Mesenchymal stem cell (in vitro differentiated cells and primary cell): Measurements from ENCODE around the gene P2RY6.
"Not testable (repeated sequence)": the region's sequence is repeated elsewhere in the genome, so short reads cannot be mapped to it uniquely, and the experiment has no call there.

Experiments used
- DNase-seq: peaks from one replicate; pipeline ENCODE4 v3.0.0-alpha.2; 2013
- H2AFZ ChIP-seq: one replicate; pipeline ENCODE4 v1.6.1; 2013; ENCODE audit warnings: low read depth, mild to moderate bottlenecking, control low read depth, inconsistent platforms, low read length, moderate library complexity
- H2AK5ac ChIP-seq: 2 replicates; pipeline ENCODE4 v1.6.1; 2013; ENCODE audit warnings: low read length, moderate library complexity, mild to moderate bottlenecking, inconsistent platforms; ENCODE audit not compliant: severe bottlenecking
- H2BK120ac ChIP-seq: one replicate; pipeline ENCODE4 v1.6.1; 2013; ENCODE audit warnings: low read depth, mild to moderate bottlenecking, inconsistent platforms, low read length, moderate library complexity
- H2BK12ac ChIP-seq, 2 experiments: one replicate each; pipeline ENCODE4 v1.6.1; 2013; ENCODE audit warnings: inconsistent platforms in 2 of 2, low read length in 2 of 2, mild to moderate bottlenecking in 2 of 2, moderate library complexity in 2 of 2, control low read depth in 1 of 2
- H2BK15ac ChIP-seq: one replicate; pipeline ENCODE4 v1.6.1; 2013; ENCODE audit warnings: mild to moderate bottlenecking, low read depth, inconsistent platforms; ENCODE audit not compliant: poor library complexity, severe bottlenecking
- H2BK5ac ChIP-seq: 2 replicates; pipeline ENCODE4 v1.6.1; 2013; ENCODE audit warnings: low read depth, mild to moderate bottlenecking, low read length, control low read depth, inconsistent platforms; ENCODE audit not compliant: poor library complexity, severe bottlenecking
- H3K14ac ChIP-seq, 2 experiments: one replicate each; pipeline ENCODE4 v1.6.1; 2013; ENCODE audit warnings: inconsistent platforms in 2 of 2, low read length in 2 of 2, control low read depth in 1 of 2, mild to moderate bottlenecking in 1 of 2, moderate library complexity in 1 of 2
- H3K18ac ChIP-seq, 2 experiments: one replicate each; pipeline ENCODE4 v1.6.1; 2013; ENCODE audit warnings: inconsistent platforms in 2 of 2, low read length in 2 of 2, control low read depth in 1 of 2, low read depth in 1 of 2, mild to moderate bottlenecking in 1 of 2
- H3K23ac ChIP-seq, 2 experiments: one replicate each; pipeline ENCODE4 v1.6.1; 2013; ENCODE audit warnings: inconsistent platforms in 2 of 2, low read length in 2 of 2, mild to moderate bottlenecking in 2 of 2, moderate library complexity in 2 of 2, control low read depth in 1 of 2
- H3K27ac ChIP-seq: 2 replicates; pipeline ENCODE4 v1.5.1; 2013; ENCODE audit warnings: mild to moderate bottlenecking, moderate library complexity, low read length, control low read depth, inconsistent platforms; ENCODE audit not compliant: poor library complexity, severe bottlenecking
- H3K27me3 ChIP-seq, 2 experiments: 2 replicates each; pipeline versions ENCODE4 v1.6.1 to v1.7.0; 2013; ENCODE audit warnings: low read length in 2 of 2, mild to moderate bottlenecking in 2 of 2, moderate library complexity in 2 of 2, control low read depth in 1 of 2, inconsistent platforms in 1 of 2; ENCODE audit not compliant: control insufficient read depth in 1 of 2, insufficient read depth in 1 of 2
- H3K36me3 ChIP-seq, 2 experiments: 2 replicates each; pipeline versions ENCODE4 v1.6.1 to v1.7.0; 2013; ENCODE audit warnings: low read length in 2 of 2, control low read depth in 1 of 2, inconsistent platforms in 1 of 2, low read depth in 1 of 2, mild to moderate bottlenecking in 1 of 2; ENCODE audit not compliant: insufficient read depth in 2 of 2, control insufficient read depth in 1 of 2
- H3K4ac ChIP-seq, 2 experiments: one replicate each; pipeline ENCODE4 v1.6.1; 2013; ENCODE audit warnings: inconsistent platforms in 2 of 2, low read length in 2 of 2, mild to moderate bottlenecking in 2 of 2, moderate library complexity in 2 of 2, control low read depth in 1 of 2, low read depth in 1 of 2
- H3K4me1 ChIP-seq: 2 replicates; pipeline ENCODE4 v1.6.1; 2013; ENCODE audit warnings: low read depth, low read length, control low read depth; ENCODE audit not compliant: control insufficient read depth, insufficient read depth
- H3K4me2 ChIP-seq: 2 replicates; pipeline ENCODE4 v1.6.1; 2013; ENCODE audit warnings: low read length, mild to moderate bottlenecking, inconsistent platforms; ENCODE audit not compliant: poor library complexity, severe bottlenecking
- H3K4me3 ChIP-seq, 2 experiments: 2 replicates each; pipeline versions ENCODE4 v1.5.1 to v1.7.0; 2013; ENCODE audit warnings: low read length in 2 of 2, mild to moderate bottlenecking in 2 of 2, control low read depth in 1 of 2, low read depth in 1 of 2; ENCODE audit not compliant: insufficient read depth in 1 of 2
- H3K79me1 ChIP-seq: replicated peaks from 2 replicates; pipeline ENCODE4 v1.6.1; 2013; ENCODE audit warnings: mild to moderate bottlenecking, control low read depth, low read length, inconsistent platforms; ENCODE audit not compliant: poor library complexity, severe bottlenecking
- H3K9ac ChIP-seq: 2 replicates; pipeline ENCODE4 v1.7.0; 2013; ENCODE audit warnings: mild to moderate bottlenecking, low read length, moderate library complexity
- H3K9me3 ChIP-seq: 2 replicates; pipeline ENCODE4 v1.7.0; 2013; ENCODE audit warnings: mild to moderate bottlenecking, low read length; ENCODE audit not compliant: control insufficient read depth
- H4K8ac ChIP-seq: one replicate; pipeline ENCODE4 v1.6.1; 2013; ENCODE audit warnings: inconsistent platforms, mild to moderate bottlenecking, low read length, moderate library complexity
- H4K91ac ChIP-seq: one replicate; pipeline ENCODE4 v1.6.1; 2013; ENCODE audit warnings: mild to moderate bottlenecking, low read length, inconsistent platforms
- WGBS: methylation state at CpG from one replicate; pipeline ENCODE4 v1.1.7; 2013; ENCODE audit warnings: mixed read lengths; 5-methylcytosine and 5-hydroxymethylcytosine counted together

The P2RY6 gene

GRCh38 chr11:73271478-73271865 is 666 bp upstream of the P2RY6 start:
- not testable (repeated sequence) for H3K4ac ChIP-seq, H2AK5ac ChIP-seq
- 52% methylated on average over 9 of the region's 10 CpGs for WGBS

DNA sequence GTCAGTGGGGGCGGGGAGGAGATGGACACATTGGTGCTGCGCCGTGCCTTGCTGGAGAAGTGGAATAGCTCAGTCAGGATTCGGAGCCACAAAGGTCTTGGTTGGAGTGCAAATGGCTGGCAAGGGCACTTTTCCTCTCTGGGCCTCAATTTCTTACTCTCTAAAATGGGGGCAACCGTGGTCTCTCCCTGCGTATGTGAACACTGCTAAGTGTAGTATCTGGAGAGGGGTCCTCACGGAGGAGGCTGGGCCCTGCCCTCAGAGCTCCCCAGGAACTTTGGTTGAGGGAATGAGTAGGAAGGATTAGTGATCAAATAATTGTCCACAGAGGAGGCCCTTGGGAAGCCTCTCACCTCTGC is 521 bp downstream of the P2RY6 start:
- no peak overlapping the region for H2AK5ac ChIP-seq
- H3K27ac ChIP-seq = no peak overlapping the region
- no peaks in the 10 kb centered on the region for H3K79me1 ChIP-seq
- H2BK120ac ChIP-seq = peak overlapping the region; percentile 29
- H3K4me3 ChIP-seq = no peak overlapping the region
- no peak overlapping the region for H2AFZ ChIP-seq
- H3K4me1 ChIP-seq = peaks cover 8% of the 10 kb centered on the region
- peak overlapping the region; percentile 14 to 67 for H3K18ac ChIP-seq
- H3K36me3 ChIP-seq = no peaks in the 10 kb centered on the region
- no peak overlapping the region for H3K9ac ChIP-seq
- no peak for DNase-seq
- H3K9me3 ChIP-seq = no peaks in the 10 kb centered on the region
- peak overlapping the region in 1 of 2 experiments; percentile 71 for H3K4ac ChIP-seq
- H2BK5ac ChIP-seq = no peak overlapping the region
- peak overlapping the region; percentile 12 for H2BK15ac ChIP-seq
- peak overlapping the region; percentile 4 to 40 for H2BK12ac ChIP-seq
- H4K91ac ChIP-seq = peak overlapping the region; percentile 57
- H3K14ac ChIP-seq = no peak overlapping the region
- H3K27me3 ChIP-seq = peaks cover 0 to 15% of the 10 kb centered on the region in 2 experiments
- H4K8ac ChIP-seq = peak overlapping the region; percentile 79
- 77% methylated on average over 7 of the region's 7 CpGs for WGBS
- no peak overlapping the region for H3K23ac ChIP-seq
- H3K4me2 ChIP-seq = no peak overlapping the region

More at GRCh38 chr11:73271478-73271865, 666 bp upstream of the P2RY6 start:
- not testable (repeated sequence) for H3K4me3 ChIP-seq, H3K4me1 ChIP-seq, H2BK12ac ChIP-seq, H3K9ac ChIP-seq, H2AFZ ChIP-seq, H4K91ac ChIP-seq, H3K23ac ChIP-seq, H3K9me3 ChIP-seq, H4K8ac ChIP-seq, DNase-seq, H3K14ac ChIP-seq, H2BK5ac ChIP-seq, H2BK120ac ChIP-seq, H3K36me3 ChIP-seq, H3K4me2 ChIP-seq, H3K27ac ChIP-seq, H3K79me1 ChIP-seq, H2BK15ac ChIP-seq
- H3K27me3 ChIP-seq = peaks cover 0 to 17% of the 10 kb centered on the region in 2 experiments
- peak overlapping the region in 1 of 2 experiments; percentile 37 for H3K18ac ChIP-seq

DNA sequence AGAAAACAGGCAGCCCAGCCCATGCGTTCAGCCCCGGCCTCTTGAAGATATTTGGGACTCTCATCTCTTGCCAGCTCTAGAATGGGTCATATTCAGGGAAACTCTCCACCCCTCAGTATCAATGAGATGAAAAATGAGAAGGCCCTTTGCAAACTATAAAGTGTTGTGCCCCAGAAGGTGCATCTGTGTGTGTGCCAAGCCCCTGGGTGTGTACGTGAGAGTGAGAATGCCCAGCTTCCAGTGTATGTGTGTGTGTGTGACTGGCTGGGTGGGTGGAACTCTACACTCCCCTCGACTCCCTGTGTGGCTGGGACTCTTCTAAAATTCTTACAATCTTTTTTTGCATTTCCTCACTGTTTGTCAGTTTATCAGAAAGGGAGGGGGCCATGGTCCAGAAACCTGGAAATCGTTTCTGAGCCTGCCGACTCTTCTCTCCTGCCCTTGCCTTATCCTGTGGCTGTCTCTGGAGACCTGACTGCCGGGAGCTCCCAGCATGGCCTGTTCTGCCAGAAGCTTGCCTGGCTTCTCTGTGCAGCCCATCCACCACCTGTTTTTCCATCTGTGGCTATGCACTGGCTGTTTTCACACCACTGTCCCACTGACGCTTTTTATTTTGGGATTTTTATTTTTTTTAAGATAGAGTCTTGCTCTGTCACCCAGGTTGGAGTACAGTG is 1.2 kb downstream of the P2RY6 start:
- Histone ChIP-seq H3K4me2 (no peak overlapping the region), H3K27me3 (peaks cover 0 to 12% of the 10 kb centered on the region in 2 experiments), H3K27ac (no peak overlapping the region), H3K4ac (no peak overlapping the region), H3K23ac (no peak overlapping the region), H2BK120ac (peak overlapping the region; percentile 30), H3K4me3 (no peak overlapping the region), H3K4me1 (peaks cover 7% of the 10 kb centered on the region), H2BK12ac (peak overlapping the region in 1 of 2 experiments; percentile 15), H4K91ac (no peak overlapping the region), H2BK15ac (no peak overlapping the region), H3K9me3 (no peaks in the 10 kb centered on the region), H3K36me3 (no peaks in the 10 kb centered on the region), H4K8ac (no peak overlapping the region), H3K79me1 (no peaks in the 10 kb centered on the region), H2BK5ac (no peak overlapping the region), H3K14ac (no peak overlapping the region), H2AFZ (no peak overlapping the region), H3K9ac (peak overlapping the region; percentile 29), H2AK5ac (no peak overlapping the region), H3K18ac (no peak overlapping the region)
- DNase-seq = no peak
- 55% methylated on average over 8 of the region's 8 CpGs for WGBS

GRCh38 chr11:73274191-73274590 is 2.1 kb downstream of the P2RY6 start:
- not testable (repeated sequence) for H3K23ac ChIP-seq, H3K79me1 ChIP-seq, H3K4me2 ChIP-seq, H3K14ac ChIP-seq, H4K8ac ChIP-seq, H3K27ac ChIP-seq, H2BK15ac ChIP-seq, H3K4ac ChIP-seq, H3K9me3 ChIP-seq, H2BK12ac ChIP-seq, H3K18ac ChIP-seq, H2BK120ac ChIP-seq, H3K9ac ChIP-seq, H2AFZ ChIP-seq, DNase-seq, H3K27me3 ChIP-seq, H3K36me3 ChIP-seq, H2AK5ac ChIP-seq, H2BK5ac ChIP-seq, H4K91ac ChIP-seq, H3K4me1 ChIP-seq, H3K4me3 ChIP-seq
- 93% methylated on average over 3 of the region's 4 CpGs for WGBS
